ENCODE data around the gene ADM5.

The ADM5 gene

DNA sequence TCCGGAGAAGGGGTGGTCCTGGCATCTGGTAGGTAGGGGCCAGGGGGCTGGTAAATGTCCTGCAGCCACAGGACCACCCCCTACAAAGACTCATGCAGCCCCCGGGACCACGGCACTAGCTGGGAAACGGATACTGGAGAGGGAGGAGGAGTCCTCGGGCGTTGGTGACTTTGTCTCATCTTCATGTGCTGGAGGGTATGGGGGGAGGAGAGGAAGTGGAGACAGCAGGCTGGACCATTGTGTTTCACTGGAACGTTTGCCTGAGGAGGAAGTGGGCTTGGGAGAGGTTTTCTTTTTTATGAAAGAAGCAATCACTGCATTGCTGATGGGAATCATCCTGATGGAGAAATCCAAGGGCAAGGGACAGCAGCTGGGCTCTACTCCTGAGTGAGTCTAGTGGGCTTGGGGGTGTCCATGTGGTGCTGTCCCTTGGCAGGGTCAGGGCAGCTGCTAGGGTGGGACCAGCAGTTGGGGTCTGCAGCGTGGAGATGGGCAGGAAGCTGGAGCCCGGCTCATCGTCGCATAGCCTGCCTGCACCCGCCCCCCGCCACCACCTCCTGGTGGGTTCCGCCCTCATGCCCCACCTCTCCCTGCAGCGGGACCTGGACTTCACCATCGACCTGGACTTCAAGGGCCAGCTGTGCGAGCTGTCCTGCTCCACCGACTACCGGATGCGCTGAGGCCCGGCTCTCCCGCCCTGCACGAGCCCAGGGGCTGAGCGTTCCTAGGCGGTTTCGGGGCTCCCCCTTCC is 1.7 kb upstream of the ADM5 start:
- TF ChIP-seq JUND (IDR thresholded peaks at IDR 0.05; ENCODE audit: low read depth), result no peak
- in situ Hi-C loops (cut with HindIII; ENCODE audit: low pct_unique_long_range_greater_than_20kb, low sequenced_read_pairs), result no loop called here
- DNase-seq (ENCODE audit: low read depth in 1 of 2, low spot score in 1 of 2), result no peak

- no peak for DNase-seq (ENCODE audit: low read depth in 1 of 2, low spot score in 1 of 2)
Measured at GRCh38 chr19:49688531-49689132, 762 bp upstream of the ADM5 start.

DNA sequence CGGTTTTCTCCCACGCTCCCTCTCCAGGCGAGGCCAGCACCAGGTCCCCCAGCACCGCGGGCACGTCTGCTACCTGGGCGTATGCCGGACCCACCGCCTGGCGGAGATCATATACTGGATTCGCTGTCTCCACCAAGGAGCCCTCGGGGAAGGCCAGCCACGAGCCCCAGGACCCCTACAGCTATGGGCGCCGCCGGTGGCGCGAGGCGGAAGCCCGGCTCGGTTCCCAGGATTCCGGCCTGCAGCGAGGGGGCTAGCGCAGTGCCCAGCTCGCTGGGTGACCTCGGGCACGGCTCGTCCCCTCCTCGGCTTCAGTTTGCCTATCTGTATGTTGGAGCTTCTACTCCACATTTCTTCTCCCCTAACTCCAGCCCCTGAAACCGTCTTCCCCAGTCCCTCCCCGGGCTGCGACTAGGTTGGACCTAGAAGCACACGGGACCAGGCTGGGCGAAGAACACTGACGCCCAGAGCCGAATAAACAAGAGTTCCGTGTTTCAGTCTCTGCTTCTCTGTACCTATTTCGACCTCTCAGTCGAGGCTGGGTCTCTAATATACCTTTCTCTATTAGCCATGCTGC is 773 bp downstream of the ADM5 start:
- DNase-seq (ENCODE audit: low read depth in 1 of 2, low spot score in 1 of 2), result no peak
- TF ChIP-seq JUND (IDR thresholded peaks at IDR 0.05; ENCODE audit: low read depth), result no peak
- in situ Hi-C loops (cut with HindIII; ENCODE audit: low pct_unique_long_range_greater_than_20kb, low sequenced_read_pairs), result no loop called here

More at GRCh38 chr19:49688531-49689132, 762 bp upstream of the ADM5 start:
- in situ Hi-C loops (cut with HindIII; ENCODE audit: low pct_unique_long_range_greater_than_20kb, low sequenced_read_pairs), result no loop called here
- no peak for TF ChIP-seq JUND (IDR thresholded peaks at IDR 0.05; ENCODE audit: low read depth)

GRCh38 chr19:49690656-49691242 is 1.4 kb downstream of the ADM5 start, which contains the start of gene CPT1C:
Gene CPT1C, plus strand, starts transcription at chr19:49691116. Its CDS starts 1,137 bp downstream, at chr19:49692253.
- in situ Hi-C loops (cut with HindIII; ENCODE audit: low pct_unique_long_range_greater_than_20kb, low sequenced_read_pairs), result no loop called here
- DNase-seq (ENCODE audit: low read depth in 1 of 2, low spot score in 1 of 2), result no peak
- TF ChIP-seq JUND (IDR thresholded peaks at IDR 0.05; ENCODE audit: low read depth), result no peak

DNA sequence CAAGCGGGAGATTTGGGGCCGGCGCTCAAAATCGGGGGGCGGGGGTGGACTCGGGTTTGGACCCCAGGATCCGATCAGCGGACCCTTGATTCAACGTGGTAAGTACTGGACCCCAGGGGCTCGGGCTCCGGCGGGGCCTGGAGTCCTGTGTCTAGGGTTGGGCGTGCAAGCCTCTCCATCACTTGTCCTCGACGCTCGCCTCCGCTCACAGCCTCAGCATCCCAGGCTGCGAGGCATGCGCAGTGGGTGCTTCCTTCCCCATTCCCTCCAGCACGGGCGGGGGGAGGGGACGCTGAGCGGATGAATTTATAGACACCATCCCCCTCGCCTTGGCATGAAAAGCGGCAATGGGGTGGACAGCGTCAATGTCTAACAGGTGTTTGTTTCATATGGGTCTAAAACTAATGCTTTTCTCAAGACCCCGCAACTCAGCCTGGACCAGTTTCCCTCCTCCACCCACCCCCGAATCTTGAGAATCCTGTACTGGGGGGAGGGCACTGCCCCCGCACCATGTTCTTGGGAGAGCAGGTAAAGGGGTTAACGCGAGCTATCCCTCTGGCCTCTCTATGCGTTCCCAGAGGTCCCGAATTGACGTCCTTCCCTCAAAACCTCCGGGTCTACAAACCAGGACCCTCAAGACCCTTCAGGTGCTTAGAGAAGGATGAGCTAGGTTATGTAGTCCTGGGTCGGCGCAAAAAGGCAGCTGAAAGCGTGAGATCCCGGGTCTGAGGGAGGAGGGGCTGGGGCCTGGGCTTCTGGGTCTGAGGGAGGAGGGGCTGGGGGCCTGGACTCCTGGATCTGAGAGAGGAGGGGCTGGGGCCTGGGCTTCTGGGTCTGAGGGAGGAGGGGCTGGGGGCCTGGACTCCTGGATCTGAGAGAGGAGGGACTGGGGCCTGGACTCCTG is 2.1 kb downstream of the ADM5 start:
- no peak for DNase-seq (ENCODE audit: low read depth in 1 of 2, low spot score in 1 of 2)
- TF ChIP-seq JUND (IDR thresholded peaks at IDR 0.05; ENCODE audit: low read depth), result no peak
- in situ Hi-C loops (cut with HindIII; ENCODE audit: low pct_unique_long_range_greater_than_20kb, low sequenced_read_pairs), result no loop called here

GRCh38 chr19:49692147-49692506 is 2.7 kb downstream of the ADM5 start:
- DNase-seq (ENCODE audit: low read depth in 1 of 2, low spot score in 1 of 2), result no peak
- in situ Hi-C loops (cut with HindIII; ENCODE audit: low pct_unique_long_range_greater_than_20kb, low sequenced_read_pairs), result no loop called here
- no peak for TF ChIP-seq JUND (IDR thresholded peaks at IDR 0.05; ENCODE audit: low read depth)

- TF ChIP-seq JUND (IDR thresholded peaks at IDR 0.05; ENCODE audit: low read depth), result no peak
- in situ Hi-C loops (cut with HindIII; ENCODE audit: low pct_unique_long_range_greater_than_20kb, low sequenced_read_pairs), result no loop called here
- no peak for DNase-seq (ENCODE audit: low read depth in 1 of 2, low spot score in 1 of 2)
Measured at GRCh38 chr19:49696115-49696514, 6.7 kb downstream of the ADM5 start.

- TF ChIP-seq JUND (IDR thresholded peaks at IDR 0.05; ENCODE audit: low read depth), result no peak
- in situ Hi-C loops (cut with HindIII; ENCODE audit: low pct_unique_long_range_greater_than_20kb, low sequenced_read_pairs), result no loop called here
- no peak for DNase-seq (ENCODE audit: low read depth in 1 of 2, low spot score in 1 of 2)
Measured at GRCh38 chr19:49696865-49697264, 7.5 kb downstream of the ADM5 start.

- TF ChIP-seq JUND (IDR thresholded peaks at IDR 0.05; ENCODE audit: low read depth), result no peak
- in situ Hi-C loops (cut with HindIII; ENCODE audit: low pct_unique_long_range_greater_than_20kb, low sequenced_read_pairs), result no loop called here
- DNase-seq (ENCODE audit: low read depth in 1 of 2, low spot score in 1 of 2), result no peak
Measured at GRCh38 chr19:49699364-49699763, 10.0 kb downstream of the ADM5 start.

- TF ChIP-seq JUND (IDR thresholded peaks at IDR 0.05; ENCODE audit: low read depth), result no peak
- DNase-seq (ENCODE audit: low read depth in 1 of 2, low spot score in 1 of 2), result no peak
- in situ Hi-C loops (cut with HindIII; ENCODE audit: low pct_unique_long_range_greater_than_20kb, low sequenced_read_pairs), result no loop called here
Measured at GRCh38 chr19:49700563-49700962, 11.2 kb downstream of the ADM5 start.

- TF ChIP-seq JUND (IDR thresholded peaks at IDR 0.05; ENCODE audit: low read depth), result no peak
- no peak for DNase-seq (ENCODE audit: low read depth in 1 of 2, low spot score in 1 of 2)
- in situ Hi-C loops (cut with HindIII; ENCODE audit: low pct_unique_long_range_greater_than_20kb, low sequenced_read_pairs), result no loop called here
Measured at GRCh38 chr19:49701271-49701786, 11.9 kb downstream of the ADM5 start.

Data from T47D (cell line).